ENCODE results near the gene DSG3.

The DSG3 gene

GRCh38 chr18:31516437-31516836 lies 68.9 kb downstream of the DSG3 start:
- no peak for DNase-seq (ENCODE audit: low read depth)

DNA sequence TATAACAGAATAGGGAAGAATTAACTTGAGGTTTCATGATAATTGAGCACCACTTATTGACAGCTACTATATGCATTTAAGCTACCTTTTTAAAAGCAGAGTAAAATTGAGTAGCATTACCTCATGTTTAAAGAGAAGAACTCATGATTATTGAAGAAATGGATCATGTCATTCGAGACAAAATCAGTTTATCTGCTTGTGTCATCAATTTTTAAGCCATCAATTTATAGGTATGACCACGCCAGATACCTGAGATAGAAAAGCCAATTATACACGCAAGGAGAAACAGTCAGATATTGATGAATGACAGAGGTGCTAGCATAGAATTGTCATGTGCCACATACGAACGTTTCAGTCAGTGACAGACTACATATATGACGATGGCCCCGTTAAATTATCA lies 78.8 kb downstream of the DSG3 start:
- DNase-seq (ENCODE audit: low read depth), result no peak
